ENCODE data around the gene ZNF275.

DNA sequence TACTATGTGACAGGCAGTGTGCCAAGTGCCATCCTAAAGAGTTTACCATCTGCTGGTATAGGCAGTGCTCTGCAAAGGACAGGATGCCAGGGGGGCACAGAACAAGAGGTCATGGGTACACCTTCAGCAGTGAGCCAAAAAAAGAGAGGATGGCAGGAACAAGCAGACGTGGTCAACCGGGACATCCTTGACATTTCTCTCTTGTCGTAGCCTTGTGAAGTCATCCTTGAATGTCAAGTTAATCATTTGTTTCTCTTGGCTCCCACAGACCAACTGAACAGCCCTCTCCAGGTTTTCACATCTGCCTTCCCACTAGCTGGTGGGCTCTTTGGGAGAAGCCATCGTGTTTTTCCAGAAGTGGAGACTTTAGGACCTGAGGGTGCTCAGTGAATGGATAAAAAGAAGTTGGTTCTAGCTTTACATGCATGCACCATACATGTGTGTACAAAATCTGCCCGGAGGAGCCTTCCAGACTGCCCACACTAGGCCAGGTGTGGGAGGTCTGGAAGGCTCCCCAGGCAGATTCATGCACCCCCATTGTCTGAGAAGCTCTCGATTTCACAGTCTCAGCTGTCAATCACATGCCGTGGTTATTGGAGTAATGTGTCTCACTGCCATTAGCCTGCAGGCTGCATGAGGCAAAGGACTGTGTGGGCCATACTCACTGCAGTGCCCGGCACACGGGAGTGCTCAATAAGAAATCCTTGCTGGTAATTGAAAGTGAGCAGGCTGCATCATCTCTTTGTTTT is 28.8 kb upstream of the ZNF275 start:
- TF ChIP-seq GATA3 (IDR thresholded peaks at IDR 0.05; ENCODE audit: low read depth, low read length): no peak
- no peak for TF ChIP-seq GATA2 (IDR thresholded peaks at IDR 0.05; ENCODE audit: low read depth, low read length)

Data from SH-SY5Y (cell line).